ENCODE results near the gene NF1.
"Not testable (repeated sequence)": the region's sequence is repeated elsewhere in the genome, so short reads cannot be mapped to it uniquely, and the experiment has no call there.

The NF1 gene

DNA sequence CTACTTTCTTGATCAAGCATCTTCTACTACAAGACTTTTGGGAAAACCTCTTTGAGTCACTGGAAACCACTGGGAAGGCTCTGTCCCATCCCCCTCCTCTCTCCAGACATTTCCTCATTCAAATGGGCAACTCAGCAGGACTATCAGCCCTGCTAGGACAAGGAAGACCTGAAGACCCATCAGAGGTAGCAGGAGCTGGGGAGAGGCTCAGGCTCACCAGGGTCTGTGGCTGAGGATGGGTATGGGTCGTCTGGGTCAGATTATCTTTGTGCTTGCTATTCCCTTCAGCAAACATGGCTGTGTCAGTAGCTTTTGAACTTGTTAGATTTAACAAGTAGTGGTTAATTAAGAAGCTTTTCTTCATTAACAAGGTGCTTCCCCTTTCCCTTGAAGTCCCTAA, 15.0 kb upstream of the NF1 start:
- no CpG with 5 or more reads among the region's 1 CpG for WGBS (ENCODE audit: insufficient coverage, insufficient read length)
- no peaks in the 10 kb centered on the region for H3K36me3 ChIP-seq (ENCODE audit: control insufficient read depth, insufficient read depth, low read length)
- no peaks in the 10 kb centered on the region for H3K27me3 ChIP-seq (ENCODE audit: control insufficient read depth, insufficient read depth, low read length)
- H3K4me1 ChIP-seq (ENCODE audit: control insufficient read depth, insufficient read depth, low read length) = peaks cover 2% of the 10 kb centered on the region
- no peak for DNase-seq (ENCODE audit: low read depth, low spot score)
- H3K9me3 ChIP-seq (ENCODE audit: control insufficient read depth, insufficient read depth, low read length) = no peaks in the 10 kb centered on the region
- H3K27ac ChIP-seq (ENCODE audit: low read length) = no peak overlapping the region
- H3K4me3 ChIP-seq (ENCODE audit: low read length) = no peak overlapping the region

DNA sequence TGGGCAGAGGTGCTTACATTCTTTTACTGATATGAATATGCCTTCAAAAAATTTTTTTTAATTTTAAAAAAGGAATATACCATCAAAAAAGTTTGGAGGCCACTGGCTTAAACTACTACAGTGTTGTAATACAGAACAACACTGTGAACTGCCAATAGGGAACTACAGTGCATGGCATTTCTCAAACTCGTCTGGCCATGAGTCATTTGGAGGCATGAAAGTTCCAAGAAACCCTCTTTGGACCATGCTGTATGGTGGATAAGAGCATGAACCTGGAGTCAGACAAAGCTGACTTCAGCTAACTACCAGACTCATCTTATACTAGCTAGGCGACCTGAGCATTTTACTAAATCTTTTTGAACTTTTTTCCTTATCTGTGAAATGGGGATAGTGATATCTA, 9.2 kb upstream of the NF1 start:
- Histone ChIP-seq H3K27ac (ENCODE audit: low read length) (no peak overlapping the region), H3K36me3 (ENCODE audit: control insufficient read depth, insufficient read depth, low read length) (no peaks in the 10 kb centered on the region), H3K4me3 (ENCODE audit: low read length) (no peak overlapping the region), H3K4me1 (ENCODE audit: control insufficient read depth, insufficient read depth, low read length) (no peaks in the 10 kb centered on the region), H3K9me3 (ENCODE audit: control insufficient read depth, insufficient read depth, low read length) (no peaks in the 10 kb centered on the region), H3K27me3 (ENCODE audit: control insufficient read depth, insufficient read depth, low read length) (no peaks in the 10 kb centered on the region)
- no CpG with 5 or more reads among the region's 2 CpGs for WGBS (ENCODE audit: insufficient coverage, insufficient read length)
- DNase-seq (ENCODE audit: low read depth, low spot score) = no peak

DNA sequence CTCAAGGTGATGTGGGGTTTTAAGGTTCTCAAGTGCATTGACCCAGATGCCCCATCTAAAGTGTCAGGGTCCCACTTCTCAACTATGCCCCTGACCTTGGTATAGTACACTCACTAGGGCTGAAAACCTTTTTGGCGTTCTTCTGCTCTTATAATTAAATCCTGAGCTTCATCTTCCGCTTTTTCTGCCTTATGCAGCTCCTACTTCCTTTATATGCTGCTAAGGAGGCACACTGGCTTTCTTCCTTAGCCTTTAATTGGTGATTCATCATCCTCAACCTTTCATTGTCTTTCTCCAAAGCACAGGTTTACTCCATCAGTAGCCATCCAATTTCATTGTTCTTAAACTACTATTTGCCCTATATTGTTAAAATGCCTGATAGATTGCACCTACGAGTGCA, 5.3 kb upstream of the NF1 start:
- DNase-seq (ENCODE audit: low read depth, low spot score) = no peak
- H3K9me3 ChIP-seq (ENCODE audit: control insufficient read depth, insufficient read depth, low read length) = no peaks in the 10 kb centered on the region
- H3K27me3 ChIP-seq (ENCODE audit: control insufficient read depth, insufficient read depth, low read length) = no peaks in the 10 kb centered on the region
- no peaks in the 10 kb centered on the region for H3K36me3 ChIP-seq (ENCODE audit: control insufficient read depth, insufficient read depth, low read length)
- H3K4me3 ChIP-seq (ENCODE audit: low read length) = no peak overlapping the region
- WGBS (ENCODE audit: insufficient coverage, insufficient read length) = no CpG with 5 or more reads among the region's 3 CpGs
- no peak overlapping the region for H3K27ac ChIP-seq (ENCODE audit: low read length)
- no peaks in the 10 kb centered on the region for H3K4me1 ChIP-seq (ENCODE audit: control insufficient read depth, insufficient read depth, low read length)

DNA sequence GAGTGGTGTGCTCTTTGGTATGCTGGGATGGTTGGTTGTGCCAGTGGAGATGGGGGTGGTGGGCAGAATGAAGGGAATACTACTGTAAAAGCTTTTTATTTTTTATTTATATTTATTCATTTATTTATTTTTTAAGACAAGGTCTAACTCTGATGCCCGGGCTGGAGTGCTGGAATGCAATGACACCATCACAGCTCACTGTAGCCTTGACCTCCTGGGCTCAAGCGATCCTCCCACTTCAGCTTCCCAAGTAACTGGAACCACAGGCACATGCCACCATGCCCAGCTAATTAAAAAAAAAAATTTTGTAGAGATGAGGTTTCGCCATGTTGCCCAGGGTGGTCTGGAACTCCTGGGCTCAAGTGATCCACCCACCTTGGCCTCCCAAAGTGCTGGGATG, 4.1 kb upstream of the NF1 start:
- not testable (repeated sequence) for H3K27ac ChIP-seq (ENCODE audit: low read length); H3K4me1 ChIP-seq (ENCODE audit: control insufficient read depth, insufficient read depth, low read length); H3K36me3 ChIP-seq (ENCODE audit: control insufficient read depth, insufficient read depth, low read length); H3K9me3 ChIP-seq (ENCODE audit: control insufficient read depth, insufficient read depth, low read length); DNase-seq (ENCODE audit: low read depth, low spot score); H3K4me3 ChIP-seq (ENCODE audit: low read length); H3K27me3 ChIP-seq (ENCODE audit: control insufficient read depth, insufficient read depth, low read length)
- WGBS (ENCODE audit: insufficient coverage, insufficient read length) = no CpG with 5 or more reads among the region's 3 CpGs

DNA sequence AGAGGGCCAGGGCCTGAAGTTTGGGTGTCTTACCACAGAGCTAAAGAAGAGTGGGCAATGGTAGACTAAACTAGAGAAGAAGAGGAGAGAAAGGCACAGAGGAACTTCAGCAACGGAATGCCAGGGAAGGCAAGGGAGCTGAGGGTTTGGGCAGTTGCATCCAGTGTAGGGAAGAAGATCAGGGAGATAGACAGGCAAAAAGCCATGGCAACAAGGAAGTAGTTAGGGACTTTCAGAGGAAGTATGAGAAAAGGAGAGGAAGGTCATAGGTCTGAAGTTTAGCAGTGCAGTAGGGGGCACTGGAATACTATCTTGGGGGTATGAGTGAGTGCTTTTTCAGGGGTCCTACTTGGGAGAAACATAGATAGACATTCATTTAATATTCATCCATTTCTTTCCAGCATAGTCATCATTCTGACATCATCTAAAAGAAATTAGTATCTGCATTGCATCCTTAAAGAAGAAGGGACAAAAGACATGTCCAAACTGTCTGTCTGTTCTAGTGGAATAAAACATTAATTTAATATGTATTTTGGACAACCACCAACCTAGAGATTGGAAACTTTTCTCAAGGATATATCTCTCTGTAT, 2.2 kb upstream of the NF1 start:
- no CpG with 5 or more reads among the region's 1 CpG for WGBS (ENCODE audit: insufficient coverage, insufficient read length)
- Histone ChIP-seq H3K4me1 (ENCODE audit: control insufficient read depth, insufficient read depth, low read length) (no peaks in the 10 kb centered on the region), H3K9me3 (ENCODE audit: control insufficient read depth, insufficient read depth, low read length) (no peaks in the 10 kb centered on the region), H3K4me3 (ENCODE audit: low read length) (no peak overlapping the region), H3K36me3 (ENCODE audit: control insufficient read depth, insufficient read depth, low read length) (no peaks in the 10 kb centered on the region), H3K27ac (ENCODE audit: low read length) (no peak overlapping the region), H3K27me3 (ENCODE audit: control insufficient read depth, insufficient read depth, low read length) (no peaks in the 10 kb centered on the region)
- no peak for DNase-seq (ENCODE audit: low read depth, low spot score)

DNA sequence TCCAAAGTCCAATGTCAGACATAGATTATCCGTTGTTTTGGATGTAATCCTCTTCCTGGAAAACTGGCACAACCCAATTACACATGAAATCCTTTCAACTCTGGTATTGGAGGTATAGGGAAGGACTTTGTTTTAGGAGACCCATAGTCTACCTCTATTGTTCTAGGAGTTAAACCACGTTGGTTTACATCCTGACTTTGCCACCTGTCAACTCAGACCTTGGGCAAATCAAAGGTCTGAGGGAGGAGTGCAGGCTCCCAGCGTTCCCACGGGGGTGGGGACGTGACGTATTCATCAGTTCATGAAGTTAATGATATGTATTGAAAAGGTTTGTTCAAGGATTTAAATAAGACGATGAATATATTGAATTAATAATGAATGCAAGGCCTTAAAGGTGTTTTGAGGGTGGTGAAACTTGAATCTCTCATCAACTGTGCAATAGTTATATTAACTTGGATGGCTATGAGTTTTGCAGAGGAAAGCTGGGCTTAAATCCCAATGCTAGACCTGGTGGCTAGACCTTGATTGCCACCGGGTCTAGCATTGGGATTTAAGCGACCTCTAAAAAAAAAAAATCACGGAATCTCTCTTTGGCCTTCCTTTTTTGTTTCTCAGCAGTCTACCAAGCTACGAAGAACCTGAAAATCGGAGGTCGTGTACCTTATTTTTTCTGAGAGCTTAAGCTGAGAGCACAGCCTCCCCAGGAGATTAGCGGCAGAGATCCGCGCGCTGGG, 744 bp upstream of the NF1 start:
- DNase-seq (ENCODE audit: low read depth, low spot score) = no peak
- no peak overlapping the region for H3K27ac ChIP-seq (ENCODE audit: low read length)
- no peaks in the 10 kb centered on the region for H3K9me3 ChIP-seq (ENCODE audit: control insufficient read depth, insufficient read depth, low read length)
- H3K4me1 ChIP-seq (ENCODE audit: control insufficient read depth, insufficient read depth, low read length) = no peaks in the 10 kb centered on the region
- H3K36me3 ChIP-seq (ENCODE audit: control insufficient read depth, insufficient read depth, low read length) = no peaks in the 10 kb centered on the region
- no peaks in the 10 kb centered on the region for H3K27me3 ChIP-seq (ENCODE audit: control insufficient read depth, insufficient read depth, low read length)
- peak overlapping the region; percentile 74; the same call in 1 of the 2 replicates for H3K4me3 ChIP-seq (ENCODE audit: low read length)
- WGBS (ENCODE audit: insufficient coverage, insufficient read length) = 100% methylated on average over 2 of the region's 17 CpGs

DNA sequence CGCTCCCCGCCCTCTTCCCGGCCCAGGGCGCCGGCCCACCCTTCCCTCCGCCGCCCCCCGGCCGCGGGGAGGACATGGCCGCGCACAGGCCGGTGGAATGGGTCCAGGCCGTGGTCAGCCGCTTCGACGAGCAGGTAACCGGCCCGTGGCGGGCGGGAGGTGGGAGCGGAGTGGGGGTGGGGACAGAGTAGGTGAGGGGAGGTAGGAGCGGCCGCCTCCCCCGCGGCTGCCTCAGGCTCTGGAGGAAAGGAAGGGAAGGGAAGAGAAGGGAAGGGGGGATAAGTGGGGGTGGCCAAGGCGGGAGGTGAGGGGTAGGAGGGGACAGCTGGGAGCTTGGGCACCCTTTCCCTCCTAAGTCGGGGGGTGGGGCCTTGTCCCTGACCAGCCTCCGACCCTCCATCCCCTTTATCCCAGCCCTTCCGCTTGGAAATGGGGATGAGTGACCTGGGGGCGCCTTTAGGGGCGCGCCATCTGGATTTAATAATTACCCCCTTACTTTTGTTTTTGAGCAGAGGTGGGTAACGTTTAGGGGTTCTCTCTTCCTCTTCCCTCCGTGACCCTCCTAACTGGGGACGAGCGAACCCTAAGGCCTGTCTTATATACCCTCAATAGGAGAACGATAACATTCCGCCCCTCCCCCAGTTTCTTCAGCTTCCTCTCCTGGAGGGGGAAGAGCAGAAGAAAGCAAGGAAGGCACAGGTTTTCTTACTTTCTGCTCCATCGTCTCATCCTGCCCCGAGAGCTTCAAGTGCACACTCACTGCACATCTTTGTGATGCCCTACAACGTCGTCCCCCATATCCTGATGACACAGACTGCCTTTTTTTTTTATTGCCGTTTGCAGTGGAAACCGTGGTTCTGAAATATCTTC, 694 bp downstream of the NF1 start:
- Histone ChIP-seq H3K27me3 (ENCODE audit: control insufficient read depth, insufficient read depth, low read length) (no peaks in the 10 kb centered on the region), H3K36me3 (ENCODE audit: control insufficient read depth, insufficient read depth, low read length) (no peaks in the 10 kb centered on the region), H3K27ac (ENCODE audit: low read length) (no peak overlapping the region), H3K4me1 (ENCODE audit: control insufficient read depth, insufficient read depth, low read length) (no peaks in the 10 kb centered on the region), H3K9me3 (ENCODE audit: control insufficient read depth, insufficient read depth, low read length) (no peaks in the 10 kb centered on the region), H3K4me3 (ENCODE audit: low read length) (peak overlapping the region; percentile 74)
- WGBS (ENCODE audit: insufficient coverage, insufficient read length) = no CpG with 5 or more reads among the region's 45 CpGs
- DNase-seq (ENCODE audit: low read depth, low spot score) = peak; percentile 70

DNA sequence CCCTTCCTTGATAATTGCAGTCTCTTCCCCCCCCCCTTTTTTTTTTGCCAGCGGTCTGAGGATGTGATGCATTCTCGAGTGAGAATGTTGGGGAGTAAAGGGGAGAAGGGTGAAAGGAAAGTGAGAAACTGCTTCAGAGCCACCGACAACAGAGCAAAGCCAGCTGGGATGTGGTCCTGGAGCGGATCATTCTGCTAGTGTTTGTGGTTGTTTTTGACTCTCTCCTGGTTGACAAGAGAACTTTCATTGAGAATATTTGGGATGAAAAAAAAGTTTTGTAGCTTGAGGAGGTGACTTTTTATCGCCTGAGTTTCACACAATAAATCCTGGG, 1.3 kb downstream of the NF1 start:
- Histone ChIP-seq H3K4me3 (ENCODE audit: low read length) (peak overlapping the region; percentile 74; the same call in 1 of the 2 replicates), H3K27ac (ENCODE audit: low read length) (no peak overlapping the region), H3K4me1 (ENCODE audit: control insufficient read depth, insufficient read depth, low read length) (no peaks in the 10 kb centered on the region), H3K9me3 (ENCODE audit: control insufficient read depth, insufficient read depth, low read length) (no peaks in the 10 kb centered on the region), H3K36me3 (ENCODE audit: control insufficient read depth, insufficient read depth, low read length) (no peaks in the 10 kb centered on the region), H3K27me3 (ENCODE audit: control insufficient read depth, insufficient read depth, low read length) (no peaks in the 10 kb centered on the region)
- no CpG with 5 or more reads among the region's 5 CpGs for WGBS (ENCODE audit: insufficient coverage, insufficient read length)
- DNase-seq (ENCODE audit: low read depth, low spot score) = no peak

DNA sequence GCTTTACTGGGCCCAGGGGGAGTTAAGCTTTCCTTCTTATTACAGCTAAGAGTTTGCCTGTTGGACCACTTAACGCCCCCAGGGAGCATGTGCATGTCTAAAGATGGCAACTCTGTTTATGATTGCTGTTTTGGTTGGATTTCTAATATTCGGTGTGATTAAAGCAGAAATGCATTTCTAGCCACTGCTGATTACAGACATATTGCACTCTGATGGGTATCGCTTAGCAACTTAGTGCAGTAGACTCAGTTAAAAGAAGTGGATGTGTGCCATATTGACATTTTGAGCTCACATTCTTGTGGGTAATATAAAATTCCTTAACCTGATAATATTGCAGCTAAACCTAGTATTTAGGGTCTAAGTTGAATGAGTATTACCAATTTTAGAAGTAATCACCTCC, 4.2 kb downstream of the NF1 start:
- DNase-seq (ENCODE audit: low read depth, low spot score) = no peak
- H3K9me3 ChIP-seq (ENCODE audit: control insufficient read depth, insufficient read depth, low read length) = no peaks in the 10 kb centered on the region
- no peaks in the 10 kb centered on the region for H3K36me3 ChIP-seq (ENCODE audit: control insufficient read depth, insufficient read depth, low read length)
- no peak overlapping the region for H3K27ac ChIP-seq (ENCODE audit: low read length)
- H3K27me3 ChIP-seq (ENCODE audit: control insufficient read depth, insufficient read depth, low read length) = no peaks in the 10 kb centered on the region
- H3K4me1 ChIP-seq (ENCODE audit: control insufficient read depth, insufficient read depth, low read length) = no peaks in the 10 kb centered on the region; the same call in 1 of the 2 replicates
- H3K4me3 ChIP-seq (ENCODE audit: low read length) = no peak overlapping the region
- WGBS (ENCODE audit: insufficient coverage, insufficient read length) = no CpG with 5 or more reads among the region's 3 CpGs

DNA sequence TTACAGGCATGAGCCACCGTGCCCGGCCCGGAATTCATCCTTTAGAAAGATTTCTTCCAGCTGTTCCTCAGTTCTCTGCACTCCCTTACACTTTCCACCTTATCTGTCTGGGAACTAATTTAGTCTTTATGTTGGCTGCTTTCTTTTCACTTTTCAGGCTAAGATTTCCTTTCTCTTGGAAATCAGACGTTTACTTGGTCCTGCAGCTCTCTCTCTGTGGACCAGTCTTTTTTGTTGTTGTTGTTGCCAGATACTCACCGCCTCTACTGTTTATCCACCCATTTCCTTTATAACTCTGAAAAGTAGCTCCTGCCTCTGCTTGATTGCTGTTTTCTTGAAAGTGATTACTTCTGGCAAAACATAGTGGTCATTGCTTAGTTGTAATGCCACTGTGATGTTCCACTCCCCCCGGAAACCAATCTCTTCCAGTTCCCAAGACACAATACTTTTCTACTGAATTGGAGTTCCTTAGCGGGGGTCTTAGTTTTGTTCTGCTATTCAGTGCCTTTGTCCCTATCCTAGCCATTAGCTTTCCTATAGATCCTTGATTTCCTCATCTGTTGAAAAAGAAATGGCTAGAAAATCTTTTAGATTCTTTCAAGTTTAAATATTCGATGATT, 6.2 kb downstream of the NF1 start:
- WGBS (ENCODE audit: insufficient coverage, insufficient read length) = no CpG with 5 or more reads among the region's 8 CpGs
- DNase-seq (ENCODE audit: low read depth, low spot score) = no peak
- Histone ChIP-seq H3K36me3 (ENCODE audit: control insufficient read depth, insufficient read depth, low read length) (no peaks in the 10 kb centered on the region), H3K4me1 (ENCODE audit: control insufficient read depth, insufficient read depth, low read length) (no peaks in the 10 kb centered on the region; the same call in 1 of the 2 replicates), H3K27ac (ENCODE audit: low read length) (no peak overlapping the region), H3K4me3 (ENCODE audit: low read length) (no peak overlapping the region), H3K9me3 (ENCODE audit: control insufficient read depth, insufficient read depth, low read length) (no peaks in the 10 kb centered on the region), H3K27me3 (ENCODE audit: control insufficient read depth, insufficient read depth, low read length) (no peaks in the 10 kb centered on the region)

All from iPS DF 6.9 (cell line).